Measurements from ENCODE around the gene PKP4. TPM values are rescaled to one million over a fixed set of nuclear protein-coding genes. Genes with fewer than 3 reads are reported as not detected.

The PKP4 gene
- total RNA-seq, 1 experiment from 2014 or later: 37.3 TPM

DNA sequence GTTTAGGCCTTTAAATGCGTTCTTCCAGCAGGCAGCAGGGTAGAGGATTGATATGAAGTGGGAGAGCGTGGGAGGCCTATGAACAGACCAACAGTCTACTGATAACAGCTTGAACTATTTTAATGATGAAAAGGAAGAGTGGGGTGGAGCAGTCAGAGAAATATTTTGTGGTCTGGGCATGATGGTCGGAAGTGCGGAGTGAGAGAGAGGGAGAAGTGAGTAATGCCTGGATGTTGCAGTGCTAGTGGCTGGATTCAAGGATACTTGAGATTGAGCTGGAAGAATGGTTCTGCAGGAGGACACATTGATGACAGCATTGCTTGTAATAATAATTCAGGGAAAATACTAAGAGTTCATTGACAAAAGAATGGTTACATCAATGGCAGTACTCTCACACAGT, 187.4 kb downstream of the PKP4 start:
- DNase-seq (ENCODE audit: low read depth): peak; percentile 92

DNA sequence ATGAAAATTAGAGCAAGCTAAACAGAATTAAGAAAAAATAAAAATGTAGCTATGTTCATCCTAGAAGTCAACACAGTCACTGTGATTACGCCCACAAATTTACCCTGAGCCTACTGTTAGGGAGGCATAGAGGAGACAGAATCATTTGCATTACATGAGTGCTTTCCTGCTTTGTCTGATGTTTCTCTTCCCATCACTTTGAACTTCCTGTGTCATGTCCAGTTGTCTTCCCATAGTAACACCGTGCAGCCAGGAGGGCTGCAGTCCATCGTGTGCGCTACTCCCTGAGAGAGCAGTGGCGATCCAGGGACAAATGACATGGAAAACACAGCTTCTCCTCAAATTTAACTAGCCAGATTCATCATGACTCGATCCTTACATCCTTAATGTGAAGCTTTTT, 188.5 kb downstream of the PKP4 start:
- no peak for DNase-seq (ENCODE audit: low read depth)

DNA sequence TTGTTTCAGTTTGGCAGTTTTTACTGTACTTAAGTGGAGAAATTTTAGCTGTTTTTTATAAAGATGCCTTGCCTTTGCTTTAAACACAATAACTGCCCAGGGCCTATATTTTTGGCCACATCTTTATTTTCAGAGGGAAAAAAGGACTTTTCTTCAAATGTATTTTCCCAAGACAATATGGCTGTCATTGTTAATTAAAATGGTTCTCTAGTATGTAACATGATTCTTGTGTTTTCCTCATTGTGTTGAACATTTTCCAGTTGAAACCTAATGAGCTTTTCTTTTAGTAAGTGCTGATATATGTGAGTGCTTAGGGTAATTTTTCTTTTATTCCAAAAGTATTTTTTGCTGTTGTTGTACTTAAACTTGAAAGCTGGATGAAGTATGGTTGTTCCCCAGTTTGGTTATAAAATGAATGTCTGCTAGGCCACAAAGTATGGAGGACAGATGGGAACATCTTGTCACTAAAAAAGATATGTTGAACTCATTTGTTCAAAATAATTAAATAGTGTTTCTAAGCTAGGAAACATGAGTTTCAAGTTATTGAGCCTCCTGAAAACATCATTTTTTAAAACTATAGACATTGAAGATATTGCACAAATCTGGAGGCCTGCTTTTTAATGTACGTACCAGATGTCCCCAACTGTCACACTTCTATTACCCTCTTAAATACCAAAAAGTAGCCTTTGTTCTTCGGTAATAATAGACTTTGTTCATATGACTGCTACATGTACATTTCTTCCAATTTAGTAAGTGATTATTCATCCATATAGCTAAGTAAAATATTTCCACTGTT, 190.9 kb downstream of the PKP4 start:
- no peak for DNase-seq (ENCODE audit: low read depth)

DNA sequence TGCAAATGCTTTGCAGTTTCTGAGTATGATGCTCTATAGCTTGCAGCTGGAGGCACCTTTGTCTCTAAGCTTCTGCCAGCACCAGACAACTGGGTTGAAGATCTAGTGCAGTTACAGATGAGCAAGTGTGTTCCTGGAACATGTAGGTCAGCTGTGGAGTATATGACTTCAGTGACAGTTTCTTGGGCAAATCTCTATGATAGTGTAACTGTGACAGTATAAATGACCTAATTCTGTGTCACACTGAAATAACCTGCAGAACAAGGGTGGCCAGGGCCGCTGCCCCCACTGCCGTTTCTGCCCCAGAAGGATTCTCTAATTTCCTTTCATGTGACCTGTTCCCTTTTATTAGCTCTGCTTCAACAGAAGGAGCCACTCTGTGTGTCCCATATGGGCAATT, 193.1 kb downstream of the PKP4 start:
- DNase-seq (ENCODE audit: low read depth): no peak

DNA sequence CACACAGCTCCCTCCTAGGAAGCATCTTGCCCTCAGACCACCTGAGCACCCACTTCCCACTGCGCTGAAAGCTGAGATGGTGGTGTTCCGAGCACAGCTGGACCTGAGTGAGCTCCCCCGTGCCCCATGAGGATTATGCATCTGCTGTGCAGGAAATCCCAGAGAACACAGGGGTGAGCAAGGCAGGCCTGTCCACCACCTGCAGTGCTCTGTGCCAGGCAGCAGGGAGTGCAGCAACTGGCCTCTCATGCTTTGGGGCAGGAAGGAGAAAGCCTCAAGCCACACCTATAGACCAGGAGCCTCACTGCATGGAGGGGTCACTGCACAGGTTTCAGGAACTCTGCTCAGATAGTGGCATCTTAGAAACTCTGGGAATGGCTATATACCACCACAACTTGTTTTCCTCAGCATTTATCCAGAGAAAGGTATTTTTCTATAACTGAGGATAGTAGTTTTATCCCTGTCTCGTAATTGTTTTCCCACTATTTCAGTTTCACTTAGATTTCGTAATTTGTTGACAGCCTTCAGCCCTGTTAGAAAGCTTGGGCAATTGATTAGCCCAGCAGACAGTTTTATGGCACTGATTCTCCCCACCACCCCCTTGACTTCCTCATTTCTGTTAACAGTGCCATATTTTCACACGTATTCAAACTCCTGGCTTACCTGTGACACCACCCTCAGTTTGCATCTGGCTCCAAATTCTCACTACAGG, 194.1 kb downstream of the PKP4 start:
- no peak for DNase-seq (ENCODE audit: low read depth)

DNA sequence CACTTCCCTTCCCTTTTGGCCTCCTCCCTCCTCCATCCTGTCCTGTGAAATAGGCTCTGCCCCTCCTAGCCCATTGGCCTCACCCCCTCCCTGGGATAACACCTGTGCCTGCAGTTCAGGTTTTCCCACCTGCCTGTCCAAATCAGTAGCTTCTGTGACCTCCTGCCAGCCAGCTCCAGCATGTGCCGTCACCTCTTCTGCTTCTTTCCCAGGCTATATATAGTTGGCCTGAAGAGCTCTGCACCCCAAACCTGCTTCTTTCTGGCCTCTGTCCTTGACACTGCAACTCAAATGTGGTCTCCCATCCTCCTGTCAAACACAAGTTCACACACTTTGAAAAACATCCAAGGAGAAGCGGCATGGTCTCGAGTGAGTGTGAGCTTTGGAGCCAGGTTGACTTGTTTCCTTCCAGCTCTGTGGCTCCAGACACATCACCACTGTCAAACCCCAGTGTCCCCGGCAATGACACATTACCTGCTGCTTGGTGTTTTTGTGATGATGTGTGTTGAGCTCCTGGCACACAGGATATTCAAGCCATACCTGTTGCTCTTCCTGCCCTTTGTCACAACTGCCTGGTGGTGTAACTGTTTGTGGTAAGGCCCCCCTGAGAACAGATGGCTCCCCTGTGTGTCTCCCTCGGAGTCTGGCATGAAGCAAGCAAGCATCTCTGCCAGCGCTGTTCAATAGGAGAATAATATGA, 194.8 kb downstream of the PKP4 start:
- no peak for DNase-seq (ENCODE audit: low read depth)

DNA sequence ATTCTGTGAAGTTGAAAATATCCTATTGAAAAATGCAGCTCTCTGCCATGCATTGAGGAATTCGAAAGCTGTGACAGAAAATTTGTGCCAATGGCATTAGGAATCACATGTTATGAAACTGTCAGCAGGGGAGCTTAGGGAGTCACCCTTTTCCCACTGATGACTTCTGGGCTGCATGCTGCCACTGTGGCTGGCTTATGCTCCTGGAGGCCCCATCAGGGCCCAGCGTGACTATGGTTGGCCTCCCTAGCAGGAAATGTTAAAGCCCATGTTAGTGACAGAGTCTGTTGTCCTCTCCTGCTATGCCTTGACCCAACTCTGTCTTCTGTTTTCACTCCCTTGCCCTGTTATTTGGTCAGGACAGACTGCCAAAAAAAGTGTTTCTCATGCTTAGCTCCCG, 198.9 kb downstream of the PKP4 start:
- no peak for DNase-seq (ENCODE audit: low read depth)

DNA sequence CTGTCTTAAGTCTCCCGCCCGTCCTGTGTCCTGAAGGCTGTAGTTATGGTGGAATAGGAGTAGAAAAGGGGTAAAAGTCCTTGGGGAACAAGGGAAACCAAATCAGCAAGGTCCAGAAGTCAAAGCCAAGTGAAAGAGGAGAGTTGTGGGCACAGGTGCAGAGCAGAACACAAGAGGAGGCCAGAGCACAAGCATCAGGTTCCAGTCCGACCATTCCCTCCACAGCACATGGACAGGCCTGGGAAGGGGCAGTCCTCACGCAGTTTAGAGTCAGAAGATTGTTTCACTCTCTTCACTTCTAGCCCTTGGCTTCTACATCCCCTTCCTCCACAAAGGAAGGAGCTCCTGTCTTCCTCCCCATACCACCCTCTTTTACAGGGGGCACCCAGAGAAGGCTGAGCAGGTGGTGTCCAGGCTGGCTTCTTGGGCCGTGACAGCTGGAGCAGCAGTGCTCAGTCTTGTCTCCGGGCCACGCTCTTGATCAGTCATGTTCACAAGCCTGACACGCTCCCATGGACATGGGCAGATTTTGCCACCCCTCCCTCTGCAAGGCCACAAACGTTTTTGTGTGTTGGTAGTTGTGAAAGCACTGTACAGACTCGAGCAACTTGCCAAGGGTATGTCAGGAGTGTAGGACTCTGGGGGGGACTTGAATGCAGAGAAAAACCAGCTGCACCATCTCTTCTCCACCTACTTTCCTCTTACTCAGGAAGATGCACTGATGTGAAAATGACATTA, 199.9 kb downstream of the PKP4 start:
- no peak for DNase-seq (ENCODE audit: low read depth)

DNA sequence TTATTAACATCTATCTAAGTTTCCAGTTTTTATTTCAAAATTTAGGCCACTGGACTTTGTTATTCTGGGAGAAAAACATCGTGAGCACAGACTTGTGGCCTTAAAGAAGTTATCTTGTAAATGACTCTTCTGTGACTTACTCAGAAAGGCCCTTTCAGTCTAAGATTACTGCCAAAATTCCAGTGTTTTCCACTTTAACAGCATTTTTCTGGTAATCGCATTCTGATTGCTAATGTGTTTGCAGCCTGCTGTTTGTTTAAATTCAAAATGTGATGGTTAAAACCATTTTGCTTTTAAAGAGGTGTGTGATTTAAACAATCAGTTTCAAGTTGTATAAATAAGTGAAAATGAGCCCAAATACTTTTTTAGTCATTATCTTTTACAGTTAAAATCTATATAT, 201.6 kb downstream of the PKP4 start:
- DNase-seq (ENCODE audit: low read depth): no peak

DNA sequence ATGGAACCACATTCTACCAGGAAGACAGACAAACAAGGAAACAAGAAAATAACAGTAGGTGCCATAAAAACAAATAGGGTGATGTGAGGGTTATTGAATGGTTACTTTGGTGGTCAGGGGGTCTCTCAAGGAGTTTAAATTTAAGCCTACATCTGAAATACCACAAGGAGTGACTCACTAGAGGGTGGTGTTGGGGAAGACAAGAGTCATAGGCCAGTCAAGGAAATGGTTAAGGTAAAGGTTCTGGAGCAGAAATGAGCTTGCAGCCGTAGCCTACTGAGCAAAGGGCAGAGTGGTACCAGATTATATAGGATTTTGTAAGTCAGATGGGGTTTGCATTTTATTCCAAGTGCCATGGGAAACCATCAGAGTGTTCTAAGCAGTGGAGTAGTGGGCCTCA, 202.7 kb downstream of the PKP4 start:
- peak; percentile 41 for DNase-seq (ENCODE audit: low read depth)

DNA sequence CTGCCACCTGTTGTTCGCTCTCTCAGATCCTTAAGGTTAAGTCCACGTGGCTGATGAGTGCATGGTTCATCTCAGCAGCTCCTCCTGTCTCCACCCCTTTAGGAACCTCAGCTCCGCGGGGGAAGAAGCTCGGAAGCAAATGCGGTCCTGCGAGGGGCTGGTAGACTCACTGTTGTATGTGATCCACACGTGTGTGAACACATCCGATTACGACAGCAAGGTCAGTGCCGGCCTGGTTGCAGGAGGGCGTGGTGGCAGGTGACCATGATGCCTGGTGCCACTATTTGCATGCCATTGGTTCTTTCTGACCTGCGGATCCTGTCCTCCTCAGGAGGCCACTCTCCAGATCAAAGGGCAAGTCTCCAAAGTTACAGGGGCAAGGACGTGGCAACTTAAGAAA, 204.5 kb downstream of the PKP4 start:
- no peak for DNase-seq (ENCODE audit: low read depth)

DNA sequence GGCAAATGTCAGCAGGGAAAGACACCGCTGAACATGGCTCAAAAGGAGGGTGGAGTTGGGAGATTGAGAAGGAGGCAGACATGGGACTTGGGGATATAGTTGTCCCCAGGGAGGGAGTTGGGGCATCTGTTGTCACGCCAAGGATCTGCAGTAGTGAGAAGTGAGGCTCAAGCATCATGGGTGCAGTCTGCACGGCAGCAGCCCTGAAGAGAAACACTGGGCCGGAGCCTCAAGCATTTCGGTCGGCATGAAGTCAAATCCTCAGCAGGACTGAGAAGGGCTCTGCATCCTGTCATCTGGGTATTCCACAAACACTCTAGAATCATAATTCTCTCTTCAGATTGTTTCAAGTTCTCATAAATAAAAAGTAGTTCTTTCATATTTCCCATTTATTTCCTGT, 205.7 kb downstream of the PKP4 start:
- no peak for DNase-seq (ENCODE audit: low read depth)

DNA sequence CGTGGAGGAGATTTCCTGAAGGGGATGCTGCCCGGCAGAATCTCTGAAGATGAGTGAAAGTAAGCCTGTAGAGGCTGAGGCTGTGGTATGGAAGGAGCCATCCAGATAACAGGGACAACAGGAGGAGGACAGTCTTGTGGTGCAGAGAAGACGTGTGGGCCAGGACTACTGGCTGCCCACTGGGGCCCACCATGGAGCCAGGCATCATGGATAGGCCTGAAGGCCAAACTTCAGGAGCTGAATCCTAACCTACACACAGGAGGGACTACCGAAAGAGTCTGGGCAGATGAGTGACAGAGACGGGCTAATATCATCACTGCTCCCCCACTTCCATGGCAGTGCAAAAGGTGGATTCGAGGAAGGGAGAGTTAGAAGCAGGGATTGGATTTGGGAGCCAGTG, 207.0 kb downstream of the PKP4 start:
- DNase-seq (ENCODE audit: low read depth): no peak

DNA sequence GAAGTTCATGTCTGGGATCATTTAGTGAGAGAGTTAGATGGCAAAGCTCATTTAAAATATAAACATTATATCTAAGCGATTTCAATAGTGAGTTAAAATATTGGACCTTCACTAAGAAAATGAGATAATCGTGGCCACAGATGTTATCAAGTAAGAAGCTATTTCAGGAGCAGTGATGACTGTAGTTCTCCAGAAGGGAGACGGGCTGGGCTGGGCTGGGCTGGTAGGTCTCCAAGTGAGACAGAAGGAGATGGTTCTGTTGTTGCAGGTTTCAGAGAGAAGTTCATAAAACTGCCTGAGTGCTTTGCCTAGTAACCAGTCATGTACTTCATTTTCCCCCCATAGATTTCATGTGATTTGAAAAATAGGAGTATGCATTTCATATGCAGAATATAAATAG, 208.2 kb downstream of the PKP4 start:
- no peak for DNase-seq (ENCODE audit: low read depth)

DNA sequence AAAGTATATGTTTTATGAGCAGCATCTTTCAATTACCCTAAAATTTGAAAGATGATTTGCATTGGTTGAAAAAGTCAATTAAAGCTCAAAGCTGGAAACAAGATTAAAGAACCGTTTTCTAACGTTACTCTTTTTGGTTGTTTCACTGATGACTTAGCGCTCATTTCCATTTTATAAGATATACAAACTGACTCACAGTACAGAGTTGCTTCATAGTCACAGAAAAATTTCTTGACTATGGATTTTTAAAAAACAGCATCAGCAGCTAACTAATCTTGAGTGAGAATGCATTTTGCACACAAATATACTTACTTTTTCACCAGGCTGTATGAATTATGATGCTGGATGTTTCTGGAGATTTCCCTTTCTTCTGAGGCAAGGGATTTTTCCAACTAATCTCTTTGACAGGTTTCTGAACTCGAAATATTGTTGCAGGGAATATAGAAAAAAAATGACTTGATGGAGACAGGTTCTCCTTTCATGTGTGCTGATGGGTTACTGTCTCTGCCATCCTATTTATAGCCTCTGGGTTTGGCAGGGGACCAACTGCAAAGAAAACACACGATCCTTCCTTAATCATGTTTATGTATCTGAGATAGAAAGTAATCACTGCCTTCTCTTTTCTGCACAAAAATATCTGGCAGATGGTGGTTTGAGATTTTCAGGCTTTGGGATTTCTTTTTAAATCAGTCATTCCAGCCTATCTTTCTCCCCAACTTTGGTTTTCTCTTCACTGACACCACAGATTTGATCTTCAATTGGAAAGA, 209.0 kb downstream of the PKP4 start:
- no peak for DNase-seq (ENCODE audit: low read depth)

DNA sequence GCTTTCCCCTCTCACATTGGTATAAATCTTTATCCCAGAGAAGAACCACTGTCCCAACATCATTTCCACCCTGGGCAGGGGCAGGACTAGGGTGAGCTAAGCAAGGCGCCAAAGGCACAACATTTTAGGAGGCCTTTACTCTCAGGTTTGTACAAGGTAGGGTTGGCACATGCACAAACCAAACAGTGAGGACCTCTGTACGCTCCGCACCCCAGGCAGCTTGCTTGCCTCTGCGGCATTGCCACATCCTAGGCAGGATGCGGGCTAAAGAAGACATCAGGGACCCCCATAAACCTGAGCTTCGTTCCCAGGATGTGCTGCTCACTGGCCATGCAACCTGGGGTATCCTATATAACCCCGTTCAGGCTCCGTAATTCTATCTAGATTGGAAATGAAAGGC, 210.2 kb downstream of the PKP4 start:
- DNase-seq (ENCODE audit: low read depth): no peak

DNA sequence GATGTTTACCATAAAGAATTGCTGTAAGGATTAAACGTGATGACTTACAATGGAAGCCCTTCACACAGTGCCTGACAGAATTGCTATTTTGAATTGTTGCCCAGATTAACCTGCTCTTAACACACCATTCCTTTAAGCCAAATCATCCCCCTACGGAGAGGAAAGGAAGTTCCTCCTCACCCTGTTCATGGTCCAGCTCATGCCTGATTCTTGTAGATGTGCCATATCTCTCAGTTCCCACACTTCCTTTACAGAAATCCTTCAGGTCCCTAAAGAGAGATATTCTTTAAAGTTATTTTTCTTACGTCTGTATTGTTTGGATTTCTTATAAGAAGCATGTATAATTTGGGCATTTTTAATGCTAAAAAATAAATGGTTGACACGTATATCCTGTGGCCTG, 210.8 kb downstream of the PKP4 start:
- DNase-seq (ENCODE audit: low read depth): peak; percentile 72

DNA sequence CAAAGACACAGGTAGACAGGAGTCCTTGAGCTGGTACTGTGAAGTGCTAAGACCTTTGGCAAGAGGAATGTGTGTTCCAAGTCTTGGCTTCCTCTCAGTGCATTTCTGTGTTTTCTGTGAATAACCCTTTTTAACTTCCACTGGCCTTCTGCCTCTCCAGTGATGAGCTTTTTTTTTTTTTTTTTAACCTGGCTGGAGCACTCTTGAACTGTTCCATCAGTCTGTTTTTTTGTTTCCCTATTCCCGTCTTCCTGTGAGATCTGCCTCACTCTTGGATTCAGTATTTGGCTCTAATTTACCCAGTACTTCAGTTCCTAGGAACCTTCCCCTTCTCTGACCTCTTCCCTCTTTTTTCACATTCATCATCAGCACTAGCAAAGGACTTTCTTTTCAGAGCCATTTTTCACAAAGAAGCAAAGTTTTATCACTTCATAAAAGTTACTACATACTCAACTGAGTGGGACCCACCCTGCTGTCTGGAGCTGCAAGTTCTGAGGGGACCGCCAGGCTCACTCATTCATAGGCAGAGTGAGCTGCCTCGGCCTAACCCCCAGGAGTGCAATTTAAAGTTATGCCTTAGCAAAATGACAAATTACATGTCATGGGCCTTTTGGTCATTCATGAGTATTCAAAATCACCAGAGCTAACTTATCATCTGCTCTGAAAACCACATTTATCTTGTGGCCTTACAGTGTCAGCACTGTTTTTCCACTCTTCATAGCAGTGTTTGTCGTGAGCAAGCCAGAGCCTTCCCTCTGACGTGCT, 211.4 kb downstream of the PKP4 start:
- DNase-seq (ENCODE audit: low read depth): no peak

DNA sequence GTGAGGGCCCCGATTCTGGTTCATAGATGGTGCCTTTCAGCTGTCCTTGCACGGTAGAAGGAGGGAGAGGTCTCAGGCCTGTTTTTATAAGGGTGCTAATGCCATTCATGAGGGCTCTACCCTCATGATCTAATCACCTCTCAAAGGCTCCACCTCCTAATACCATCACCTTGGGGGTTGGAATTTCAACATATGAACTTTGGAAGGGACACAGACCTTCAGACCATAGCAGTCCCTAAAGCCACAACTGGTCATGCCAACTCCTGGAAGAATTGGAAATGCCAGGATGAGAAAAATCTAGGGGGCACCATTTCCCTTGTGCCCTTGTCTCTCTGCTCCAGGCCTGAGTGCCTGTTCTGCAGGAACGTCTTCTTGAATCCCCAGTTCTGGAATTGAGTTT, 213.5 kb downstream of the PKP4 start:
- DNase-seq (ENCODE audit: low read depth): no peak
